Measurements from ENCODE around the gene SBNO2.
"Not testable (repeated sequence)": the region's sequence is repeated elsewhere in the genome, so short reads cannot be mapped to it uniquely, and the experiment has no call there.

The SBNO2 gene

GRCh38 chr19:1115646-1116420 is 58.2 kb downstream of the SBNO2 start:
- Histone ChIP-seq H3K36me3 (ENCODE audit: control insufficient read depth, insufficient read depth, low read length) (peaks cover 24% of the 10 kb centered on the region), H3K27me3 (ENCODE audit: control insufficient read depth, insufficient read depth, low read length) (no peaks in the 10 kb centered on the region), H3K4me3 (ENCODE audit: low read length) (no peak overlapping the region), H3K27ac (ENCODE audit: low read length) (no peak overlapping the region), H3K4me1 (ENCODE audit: control insufficient read depth, insufficient read depth, low read length) (peaks cover 7% of the 10 kb centered on the region), H3K9me3 (ENCODE audit: control insufficient read depth, insufficient read depth, low read length) (no peaks in the 10 kb centered on the region)
- WGBS (ENCODE audit: insufficient coverage, insufficient read length): no CpG with 5 or more reads among the region's 35 CpGs
- DNase-seq (ENCODE audit: low read depth, low spot score): no peak

DNA sequence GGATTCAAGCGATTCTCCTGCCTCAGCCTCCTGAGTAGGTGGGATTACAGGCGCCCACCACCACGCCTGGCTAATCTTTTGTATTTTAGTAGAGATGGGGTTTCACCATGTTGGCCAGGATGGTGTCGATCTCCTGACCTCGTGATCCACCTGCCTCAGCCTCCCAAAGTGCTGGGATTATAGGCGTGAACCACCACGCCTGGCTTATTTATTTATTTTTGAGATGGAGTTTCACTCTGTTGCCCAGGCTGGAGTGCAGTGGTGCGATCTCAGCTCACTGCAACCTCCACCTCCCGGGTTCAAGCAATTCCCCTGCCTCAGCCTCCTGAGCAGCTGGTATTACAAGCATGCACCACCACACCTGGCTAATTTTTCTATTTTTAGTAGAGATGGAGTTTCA is 59.3 kb downstream of the SBNO2 start:
- H3K27ac ChIP-seq (ENCODE audit: low read length); H3K4me3 ChIP-seq (ENCODE audit: low read length); DNase-seq (ENCODE audit: low read depth, low spot score); H3K9me3 ChIP-seq (ENCODE audit: control insufficient read depth, insufficient read depth, low read length); H3K27me3 ChIP-seq (ENCODE audit: control insufficient read depth, insufficient read depth, low read length); H3K4me1 ChIP-seq (ENCODE audit: control insufficient read depth, insufficient read depth, low read length): not testable (repeated sequence)
- WGBS (ENCODE audit: insufficient coverage, insufficient read length): no CpG with 5 or more reads among the region's 9 CpGs
- H3K36me3 ChIP-seq (ENCODE audit: control insufficient read depth, insufficient read depth, low read length): peaks cover 28% of the 10 kb centered on the region

DNA sequence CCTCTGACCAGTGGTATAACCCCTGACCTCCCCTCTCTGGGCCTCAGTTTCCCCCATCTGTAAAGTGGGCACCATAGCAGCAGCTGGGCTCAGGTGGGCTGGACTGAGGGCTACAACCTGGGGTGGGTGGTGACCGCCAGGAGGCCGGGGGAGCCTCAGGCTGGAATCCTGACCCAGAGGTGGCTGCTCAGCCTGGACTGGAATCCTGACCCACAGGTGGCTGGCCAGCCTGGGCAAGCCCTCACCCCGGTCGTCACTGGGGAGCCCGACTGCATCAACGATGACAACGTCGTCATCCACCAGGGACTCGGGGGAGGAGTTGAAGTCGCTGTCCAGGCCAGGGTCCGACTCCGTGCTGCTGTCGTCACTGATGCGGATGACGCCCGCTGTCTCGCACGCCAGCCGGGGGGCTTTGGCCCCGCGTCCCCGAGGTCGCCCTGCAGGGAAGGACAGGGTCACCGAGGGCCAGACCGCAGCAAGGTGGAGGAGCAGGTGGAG is 60.0 kb downstream of the SBNO2 start:
- H3K36me3 ChIP-seq (ENCODE audit: control insufficient read depth, insufficient read depth, low read length): peaks cover 26% of the 10 kb centered on the region

DNA sequence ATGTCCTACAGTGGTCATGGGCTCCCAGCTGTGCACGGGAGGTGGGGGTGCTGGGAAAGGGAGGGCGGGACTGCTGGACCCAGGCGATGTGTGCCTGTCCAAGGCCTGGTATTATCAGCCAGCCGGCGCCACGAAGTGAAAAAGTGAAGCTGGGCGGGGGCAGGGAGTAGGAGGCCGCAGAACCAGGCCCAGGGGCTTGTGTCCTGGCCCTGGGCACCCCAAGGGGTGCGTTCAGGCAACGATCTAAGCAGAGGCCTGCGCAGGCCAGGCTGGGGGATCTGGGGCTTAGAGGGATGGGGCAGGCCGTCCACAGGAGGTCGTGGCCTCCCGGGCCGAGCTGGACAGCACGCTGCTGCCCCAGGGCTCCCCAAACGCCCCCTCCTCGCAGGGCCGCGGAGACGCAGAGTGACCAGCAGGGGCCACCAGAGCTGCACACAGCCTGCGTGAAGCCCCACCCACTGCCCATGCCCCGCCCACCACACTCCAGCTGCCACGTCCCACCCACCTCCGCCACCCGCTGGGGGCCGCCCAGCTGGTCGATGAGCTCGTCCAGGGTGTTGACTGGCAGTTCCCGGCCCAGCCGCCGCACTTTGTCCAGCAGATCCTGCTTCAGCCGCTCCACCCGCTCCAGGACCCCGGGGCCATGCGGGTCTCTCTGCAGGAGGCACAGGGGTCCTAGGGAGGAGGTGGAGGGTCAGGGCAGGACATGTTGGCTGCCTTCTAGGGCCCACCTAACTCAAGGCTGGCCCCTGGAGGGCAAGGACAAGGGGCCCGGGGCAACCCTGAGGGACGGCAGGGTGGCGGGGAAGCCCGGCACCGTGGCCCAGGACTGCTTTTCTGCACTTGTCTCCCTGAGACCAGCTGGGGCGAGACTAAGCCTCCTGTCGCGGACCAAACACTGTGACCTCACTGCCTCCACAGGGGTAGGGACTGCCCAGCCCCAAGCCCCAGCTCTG is 60.8 kb downstream of the SBNO2 start:
- H3K27ac ChIP-seq (ENCODE audit: low read length): no peak overlapping the region

More for the DNA sequence above, 60.0 kb downstream of the SBNO2 start:
- Histone ChIP-seq H3K4me1 (ENCODE audit: control insufficient read depth, insufficient read depth, low read length) (peaks cover 7% of the 10 kb centered on the region), H3K4me3 (ENCODE audit: low read length) (no peak overlapping the region), H3K27ac (ENCODE audit: low read length) (no peak overlapping the region), H3K27me3 (ENCODE audit: control insufficient read depth, insufficient read depth, low read length) (no peaks in the 10 kb centered on the region), H3K9me3 (ENCODE audit: control insufficient read depth, insufficient read depth, low read length) (no peaks in the 10 kb centered on the region)
- no peak for DNase-seq (ENCODE audit: low read depth, low spot score)
- no CpG with 5 or more reads among the region's 25 CpGs for WGBS (ENCODE audit: insufficient coverage, insufficient read length)

GRCh38 chr19:1112268-1113029 is 61.6 kb downstream of the SBNO2 start:
- H3K27me3 ChIP-seq (ENCODE audit: control insufficient read depth, insufficient read depth, low read length): no peaks in the 10 kb centered on the region
- no peaks in the 10 kb centered on the region for H3K9me3 ChIP-seq (ENCODE audit: control insufficient read depth, insufficient read depth, low read length)
- H3K4me3 ChIP-seq (ENCODE audit: low read length): no peak overlapping the region
- no CpG with 5 or more reads among the region's 71 CpGs for whole genome bisulfite sequencing (ENCODE audit: insufficient coverage, insufficient read length)
- no peak overlapping the region for H3K27ac ChIP-seq (ENCODE audit: low read length)
- no peak for DNase-seq (ENCODE audit: low read depth, low spot score)
- peaks cover 21% of the 10 kb centered on the region for H3K36me3 ChIP-seq (ENCODE audit: control insufficient read depth, insufficient read depth, low read length)
- peaks cover 7% of the 10 kb centered on the region for H3K4me1 ChIP-seq (ENCODE audit: control insufficient read depth, insufficient read depth, low read length)

More for the DNA sequence above, 60.8 kb downstream of the SBNO2 start:
- peaks cover 24% of the 10 kb centered on the region for H3K36me3 ChIP-seq (ENCODE audit: control insufficient read depth, insufficient read depth, low read length)
- H3K27me3 ChIP-seq (ENCODE audit: control insufficient read depth, insufficient read depth, low read length): no peaks in the 10 kb centered on the region
- no CpG with 5 or more reads among the region's 44 CpGs for WGBS (ENCODE audit: insufficient coverage, insufficient read length)
- H3K4me1 ChIP-seq (ENCODE audit: control insufficient read depth, insufficient read depth, low read length): peaks cover 7% of the 10 kb centered on the region
- H3K4me3 ChIP-seq (ENCODE audit: low read length): no peak overlapping the region
- no peaks in the 10 kb centered on the region for H3K9me3 ChIP-seq (ENCODE audit: control insufficient read depth, insufficient read depth, low read length)
- no peak for DNase-seq (ENCODE audit: low read depth, low spot score)

GRCh38 chr19:1111641-1112267 is 62.3 kb downstream of the SBNO2 start:
- Histone ChIP-seq H3K27ac (ENCODE audit: low read length) (no peak overlapping the region), H3K27me3 (ENCODE audit: control insufficient read depth, insufficient read depth, low read length) (no peaks in the 10 kb centered on the region), H3K4me3 (ENCODE audit: low read length) (no peak overlapping the region), H3K36me3 (ENCODE audit: control insufficient read depth, insufficient read depth, low read length) (peaks cover 23% of the 10 kb centered on the region), H3K9me3 (ENCODE audit: control insufficient read depth, insufficient read depth, low read length) (no peaks in the 10 kb centered on the region), H3K4me1 (ENCODE audit: control insufficient read depth, insufficient read depth, low read length) (peaks cover 7% of the 10 kb centered on the region)
- no CpG with 5 or more reads among the region's 18 CpGs for WGBS (ENCODE audit: insufficient coverage, insufficient read length)
- DNase-seq (ENCODE audit: low read depth, low spot score): no peak

- H3K9me3 ChIP-seq (ENCODE audit: control insufficient read depth, insufficient read depth, low read length): no peaks in the 10 kb centered on the region
- peaks cover 7% of the 10 kb centered on the region for H3K4me1 ChIP-seq (ENCODE audit: control insufficient read depth, insufficient read depth, low read length)
- peaks cover 25% of the 10 kb centered on the region for H3K36me3 ChIP-seq (ENCODE audit: control insufficient read depth, insufficient read depth, low read length)
- DNase-seq (ENCODE audit: low read depth, low spot score): no peak
- no peak overlapping the region for H3K4me3 ChIP-seq (ENCODE audit: low read length)
- no peaks in the 10 kb centered on the region for H3K27me3 ChIP-seq (ENCODE audit: control insufficient read depth, insufficient read depth, low read length)
- H3K27ac ChIP-seq (ENCODE audit: low read length): no peak overlapping the region
- WGBS (ENCODE audit: insufficient coverage, insufficient read length): no CpG with 5 or more reads among the region's 18 CpGs
These were observed 63.0 kb downstream of the SBNO2 start for GRCh38 chr19:1110809-1111640.

DNA sequence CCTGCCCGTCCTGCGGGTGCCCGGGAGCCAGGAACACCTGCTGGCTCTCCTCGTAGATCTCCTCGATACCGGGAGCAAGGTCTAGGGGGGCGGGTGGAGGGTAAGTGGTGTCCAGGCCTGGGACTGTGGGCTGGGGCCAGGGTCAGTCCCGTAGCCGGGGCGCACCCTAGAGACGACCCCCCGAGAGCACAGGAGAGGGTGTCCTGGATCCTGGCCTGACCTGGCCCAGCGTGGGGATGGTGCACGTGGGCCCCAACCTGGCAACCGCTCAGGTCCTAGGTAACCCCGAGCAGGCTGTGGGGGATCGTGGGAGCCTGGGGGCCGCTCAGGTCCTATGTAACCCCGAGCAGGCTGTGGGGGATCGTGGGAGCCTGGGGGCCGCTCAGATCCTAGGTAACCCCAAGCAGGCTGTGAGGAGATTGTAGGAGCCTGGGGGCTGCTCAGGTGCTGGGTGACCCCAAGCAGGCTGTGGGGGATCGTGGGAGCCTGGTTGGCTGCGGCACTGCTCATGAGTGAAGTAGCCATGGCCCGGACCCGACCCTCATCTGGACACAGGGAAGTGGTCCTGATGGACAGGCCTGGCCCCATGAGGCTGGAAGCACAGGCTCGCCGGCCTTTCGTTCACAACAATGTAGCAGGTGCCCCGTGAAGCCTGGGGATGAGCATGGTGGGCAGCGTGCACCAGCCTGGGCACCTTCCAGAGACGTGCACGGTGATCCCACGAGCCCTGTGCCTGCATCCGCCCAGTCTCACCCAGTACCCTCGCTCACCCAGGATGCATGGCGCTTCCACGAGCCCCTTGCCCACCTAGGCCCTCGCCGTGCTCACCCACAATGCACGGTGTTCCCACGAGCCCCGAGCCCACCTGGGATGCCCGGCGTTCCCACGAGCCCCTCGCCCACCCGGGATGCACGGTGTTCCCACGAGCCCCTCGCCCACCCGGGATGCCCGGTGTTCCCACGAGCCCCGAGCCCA is 64.1 kb downstream of the SBNO2 start:
- no peaks in the 10 kb centered on the region for H3K9me3 ChIP-seq (ENCODE audit: control insufficient read depth, insufficient read depth, low read length)
- no peak overlapping the region for H3K27ac ChIP-seq (ENCODE audit: low read length)
- no CpG with 5 or more reads among the region's 54 CpGs for WGBS (ENCODE audit: insufficient coverage, insufficient read length)
- no peaks in the 10 kb centered on the region for H3K27me3 ChIP-seq (ENCODE audit: control insufficient read depth, insufficient read depth, low read length)
- H3K36me3 ChIP-seq (ENCODE audit: control insufficient read depth, insufficient read depth, low read length): peaks cover 25% of the 10 kb centered on the region
- no peak overlapping the region for H3K4me3 ChIP-seq (ENCODE audit: low read length)
- no peak for DNase-seq (ENCODE audit: low read depth, low spot score)
- H3K4me1 ChIP-seq (ENCODE audit: control insufficient read depth, insufficient read depth, low read length): peaks cover 9% of the 10 kb centered on the region
